Hematopoietic multipotent progenitor cell (in vitro differentiated cells): Measurements from ENCODE around the gene AVL9. TPM values are rescaled to one million over a fixed set of nuclear protein-coding genes. Genes with fewer than 3 reads are reported as not detected.

Source experiments
- DNase-seq, 3 donors: peaks; one replicate each; pipeline ENCODE4 v3.0.0-alpha.2; 2011 to 2015; ENCODE audit warnings: low read depth in 2 of 3, low spot score in 2 of 3
- total RNA-seq: library from RNA; depleted of rRNA; stranded (reverse); fragments of >200 nt; gene quantifications from one replicate; pipeline ENCODE4 v1.2.3, GENCODE V29; 2012

Gene AVL9
- total RNA-seq, 1 donor: 21.5 TPM

DNA sequence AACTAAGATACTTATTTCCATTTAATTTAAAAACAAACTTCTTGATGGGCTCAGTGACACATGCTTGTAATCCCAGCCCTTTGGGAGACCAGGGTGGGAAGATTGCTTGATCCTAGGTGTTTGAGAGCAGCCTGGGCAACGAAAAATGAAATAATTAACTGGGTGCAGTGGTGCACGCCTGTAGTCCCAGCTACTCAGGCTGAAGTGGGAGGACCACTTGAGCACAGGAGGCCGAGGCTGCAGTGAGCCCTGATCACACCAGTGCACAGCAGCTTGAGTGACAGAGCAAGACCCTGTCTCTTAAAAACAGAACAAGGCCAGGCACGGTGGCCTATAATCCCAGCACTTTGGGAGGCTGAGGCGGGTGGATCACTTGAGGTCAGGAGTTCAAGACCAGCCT, 37.4 kb downstream of the AVL9 start:
- DNase-seq: no peak

DNA sequence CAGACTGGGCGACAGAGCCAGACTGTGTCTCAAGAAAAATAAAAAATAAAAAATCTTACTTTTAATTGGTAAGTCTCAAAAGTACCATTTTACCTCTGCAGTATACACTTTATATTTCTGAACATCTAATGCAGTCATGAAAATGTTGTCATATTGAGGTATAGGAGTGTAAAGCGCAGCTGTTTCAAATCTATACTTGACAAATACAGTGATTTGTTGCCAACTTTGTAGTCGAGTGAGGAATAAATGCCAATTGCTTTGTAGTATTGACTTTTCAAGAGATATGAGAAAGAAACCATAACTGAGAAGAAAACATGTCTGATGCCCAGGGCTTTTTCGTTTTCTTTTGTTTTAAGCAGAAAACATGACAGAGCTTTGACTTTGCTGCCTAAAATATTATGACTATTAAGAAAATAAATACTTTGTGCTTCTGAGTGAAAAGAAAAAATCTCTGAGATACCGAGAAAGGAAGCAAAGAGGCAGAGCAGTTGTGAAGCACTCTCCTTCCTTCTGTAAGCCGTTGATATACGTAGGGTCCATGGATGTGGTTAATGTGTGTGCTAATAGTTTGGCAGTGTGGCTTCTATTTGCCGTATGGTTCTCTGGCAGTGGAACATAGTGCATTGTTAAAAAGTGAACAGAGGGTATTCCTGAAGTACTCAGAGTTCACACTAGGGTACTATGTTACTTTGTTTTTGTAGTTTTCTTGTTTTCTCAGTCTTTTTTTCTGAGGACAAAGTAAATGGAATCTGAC, 38.2 kb downstream of the AVL9 start:
- peak in 2 of 3 donors; percentile 18 to 66 for DNase-seq

DNA sequence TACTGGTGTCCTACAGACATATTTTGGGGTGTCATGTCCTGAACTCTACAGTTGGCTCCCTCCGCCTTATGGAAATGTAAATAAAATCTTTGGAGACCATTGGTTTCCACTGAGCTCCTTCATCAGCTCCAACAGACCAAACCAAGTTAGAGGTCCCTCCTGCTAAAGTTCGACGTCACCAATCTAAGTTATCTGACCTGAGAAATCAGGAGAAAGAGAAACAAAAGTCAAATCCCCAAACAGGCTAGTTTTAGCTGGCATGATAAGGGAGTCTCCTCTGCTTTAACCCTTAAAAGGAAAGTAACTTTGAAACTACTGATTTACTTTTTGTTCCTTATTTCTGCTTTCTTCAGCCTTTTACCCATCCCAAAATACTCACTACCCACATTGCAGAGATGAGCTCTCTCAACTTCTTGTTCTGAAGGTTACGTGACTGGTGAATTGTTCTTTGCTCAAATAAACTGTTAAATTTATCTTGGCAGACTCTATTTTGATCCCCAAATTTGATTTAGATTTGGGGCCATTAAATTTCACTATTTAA, 39.9 kb downstream of the AVL9 start:
- DNase-seq: no peak

DNA sequence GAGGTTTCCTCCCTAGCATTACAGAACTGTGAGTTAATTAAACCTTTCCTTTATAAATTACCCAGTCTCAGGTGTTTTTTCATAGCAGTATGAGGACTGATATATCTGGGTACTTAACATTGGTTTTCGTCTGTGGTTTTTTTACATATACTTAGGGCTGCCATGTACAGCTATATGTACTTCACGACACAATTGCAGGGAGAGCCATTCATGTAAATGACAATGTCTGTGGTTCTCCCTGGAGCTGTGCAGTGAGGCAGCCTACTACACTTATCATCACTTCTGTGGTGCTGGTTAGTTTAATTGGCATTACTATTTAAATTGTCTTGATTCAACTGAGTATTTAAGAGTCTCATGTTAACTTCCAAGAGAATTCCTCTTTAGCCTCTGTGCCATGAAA, 40.7 kb downstream of the AVL9 start:
- no peak for DNase-seq

DNA sequence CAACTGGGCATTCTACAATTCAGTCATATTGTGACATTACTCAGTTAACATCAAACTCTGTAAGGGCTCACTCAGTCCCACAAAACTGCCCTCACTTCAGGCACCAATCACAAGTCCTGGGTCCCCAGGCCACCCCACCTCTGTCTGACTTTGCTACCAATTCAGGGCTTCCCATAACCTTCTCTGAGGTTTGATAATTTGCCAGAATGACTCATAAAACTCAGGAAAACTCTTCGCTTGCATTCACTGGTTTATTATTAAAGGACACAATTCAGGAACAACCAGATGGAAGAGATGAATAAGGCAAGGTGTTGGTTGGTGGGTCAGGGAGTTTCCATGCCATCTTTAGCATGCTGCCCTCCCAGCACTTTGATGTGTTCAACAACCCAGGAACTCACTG, 41.3 kb downstream of the AVL9 start:
- DNase-seq: peak in 1 of 3 donors; percentile 5

DNA sequence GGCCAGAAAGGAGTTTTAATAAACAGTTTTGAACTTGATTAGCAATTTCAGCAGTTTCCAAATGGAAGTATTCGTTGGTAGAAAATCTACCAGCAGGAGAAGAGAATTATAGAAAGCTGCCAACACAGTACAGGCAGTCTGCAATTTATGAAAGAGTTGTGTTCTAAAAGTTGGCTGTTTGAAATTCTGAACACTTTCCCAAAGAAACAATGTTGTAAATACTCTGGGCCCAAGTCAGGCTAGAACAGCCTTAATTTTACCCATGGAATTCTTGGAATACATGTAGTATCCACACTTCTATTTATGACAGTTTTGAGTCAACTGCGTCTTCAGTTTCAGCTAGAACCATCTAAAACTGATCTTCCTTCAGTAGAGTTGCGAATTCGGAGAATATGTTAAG, 42.5 kb downstream of the AVL9 start:
- DNase-seq: no peak

DNA sequence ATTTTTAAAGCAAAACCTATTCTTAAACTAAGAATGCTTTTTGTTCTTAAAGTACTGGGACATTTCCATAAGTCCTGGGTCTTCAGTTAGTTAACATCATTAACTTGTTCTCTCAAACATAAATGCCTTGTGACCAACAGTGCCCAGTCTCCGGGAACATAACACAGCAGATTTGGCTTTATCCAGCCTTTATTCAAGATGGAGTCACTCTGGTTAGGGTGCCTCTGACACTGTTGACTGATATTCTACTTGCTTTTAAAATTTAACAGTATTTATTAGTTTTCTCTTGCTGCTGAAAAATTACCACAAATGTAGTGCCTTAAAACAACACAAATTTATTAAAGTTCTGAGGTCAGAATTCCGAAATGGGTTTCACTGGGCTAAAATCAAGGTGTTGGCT, 44.1 kb downstream of the AVL9 start:
- no peak for DNase-seq

DNA sequence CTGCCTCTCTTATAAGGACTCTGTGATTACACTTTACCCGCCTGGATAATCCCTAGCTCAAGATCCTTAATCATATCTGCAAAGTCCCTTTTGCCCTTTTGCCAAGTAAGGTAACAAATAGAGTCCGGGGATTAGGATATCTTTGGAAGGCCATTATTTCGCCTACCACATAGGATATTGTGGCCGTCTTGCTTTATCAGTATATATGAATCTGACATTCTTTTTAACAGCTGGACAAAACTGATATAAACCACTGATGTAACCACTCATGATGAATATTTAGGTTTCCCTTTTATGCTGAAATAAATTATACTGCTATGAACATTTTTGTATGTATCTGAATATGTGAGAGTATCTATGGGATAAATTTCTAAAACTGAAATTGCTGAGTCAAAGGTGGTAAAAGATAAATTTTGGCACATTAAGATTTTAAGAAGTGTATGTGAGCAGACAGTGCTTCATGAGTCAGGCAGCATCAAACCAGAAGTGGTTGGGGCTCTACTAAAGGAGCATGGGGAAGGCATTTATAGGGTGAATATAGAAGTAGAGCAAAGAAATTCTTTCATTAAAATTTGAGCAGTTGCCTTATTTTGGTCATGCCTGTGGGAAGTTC, 44.7 kb downstream of the AVL9 start:
- peak in 1 of 3 donors; percentile 25 for DNase-seq

DNA sequence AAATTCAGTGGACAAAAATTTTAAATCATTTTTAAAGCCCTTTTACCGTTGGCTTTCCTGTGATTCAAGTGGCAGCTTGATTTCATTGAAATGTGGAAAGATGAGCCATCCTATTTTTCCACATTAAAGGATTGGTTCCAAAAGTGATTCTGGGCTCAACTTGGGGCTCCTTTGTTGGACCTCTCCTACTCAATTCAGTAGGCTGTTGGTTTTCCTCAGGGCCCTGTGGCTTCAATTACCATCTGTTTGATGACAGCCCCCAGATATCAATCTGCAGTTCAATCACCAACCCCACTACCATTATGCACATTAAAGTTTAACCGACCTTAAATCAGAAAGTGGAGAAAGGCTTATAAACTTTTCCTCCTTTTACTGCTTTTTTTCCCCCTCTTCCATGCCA, 47.3 kb downstream of the AVL9 start:
- DNase-seq: no peak

DNA sequence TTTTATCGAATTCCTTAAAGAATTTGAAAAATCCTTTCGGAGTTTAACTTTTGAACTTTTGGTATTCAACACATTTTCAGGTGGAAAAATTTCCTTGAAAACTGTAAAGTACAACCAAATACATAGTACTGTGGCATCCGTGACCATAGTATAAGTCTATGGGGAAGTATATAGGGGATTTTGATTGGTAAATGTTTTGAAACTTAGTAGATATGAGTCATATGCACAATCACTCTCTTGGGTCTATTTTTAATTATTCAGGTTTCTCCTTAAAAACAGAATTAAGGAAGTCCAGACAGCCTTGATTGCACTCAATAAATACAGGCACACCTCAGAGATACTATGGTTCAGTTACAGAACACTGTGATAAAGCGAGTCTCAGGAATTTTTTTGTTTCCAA, 64.2 kb downstream of the AVL9 start:
- no peak for DNase-seq

DNA sequence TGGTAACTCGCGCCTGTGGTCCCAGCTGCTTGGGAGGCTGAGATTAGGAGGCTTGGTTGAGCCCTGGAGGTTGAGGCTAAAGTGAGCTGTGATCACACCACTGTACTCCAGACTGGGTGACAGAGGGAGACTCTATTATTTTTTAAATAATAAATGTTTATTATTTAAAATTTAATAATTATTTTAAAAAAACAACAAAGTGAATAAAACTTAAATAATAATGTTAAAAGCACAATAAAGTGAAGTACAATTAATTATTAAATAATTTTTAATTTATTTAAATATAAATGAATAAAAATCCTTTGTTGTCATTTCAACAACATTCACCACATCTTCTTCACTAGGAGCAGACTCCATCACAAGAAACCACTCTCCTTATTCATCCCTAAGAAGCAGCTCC, 64.8 kb downstream of the AVL9 start:
- no peak for DNase-seq

DNA sequence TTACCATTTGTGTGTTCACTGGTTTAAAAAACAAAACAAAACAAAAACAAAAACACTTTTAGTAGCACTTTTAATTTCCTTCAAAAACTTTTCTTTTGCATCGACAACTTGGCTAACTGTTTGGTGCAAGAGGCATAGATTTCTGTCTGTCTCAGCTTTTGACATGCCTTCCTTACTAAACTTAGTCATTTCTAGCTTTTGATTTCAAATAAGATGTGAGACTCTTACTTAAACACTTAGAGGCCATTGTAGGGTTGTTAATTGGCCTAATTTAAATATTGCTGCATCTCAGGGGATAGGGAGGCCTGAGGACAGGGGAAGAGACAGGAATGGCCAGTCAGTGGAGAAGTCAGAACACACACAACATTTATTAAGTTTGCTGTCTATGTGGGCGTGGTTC, 66.3 kb downstream of the AVL9 start:
- no peak for DNase-seq

DNA sequence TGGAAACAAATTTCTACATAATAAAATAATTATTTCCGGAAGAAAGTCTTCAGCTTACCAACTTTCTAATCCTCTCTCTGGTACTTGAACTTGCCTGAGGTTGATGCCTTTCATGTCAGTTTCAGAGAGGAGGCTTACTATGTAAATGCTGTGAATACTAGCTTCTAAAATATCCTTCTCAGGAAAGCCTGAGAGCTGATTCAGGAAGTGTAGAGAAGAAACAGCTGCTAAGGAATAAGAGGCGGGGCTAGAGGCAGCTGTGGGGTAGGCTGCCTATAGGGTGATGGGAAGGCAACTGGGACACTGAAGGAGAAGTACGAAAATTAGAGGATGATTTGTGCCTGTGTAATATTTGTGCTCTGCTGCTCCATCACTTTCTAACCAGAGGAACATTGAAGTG, 69.3 kb downstream of the AVL9 start:
- peak in 1 of 3 donors; percentile 30 for DNase-seq

DNA sequence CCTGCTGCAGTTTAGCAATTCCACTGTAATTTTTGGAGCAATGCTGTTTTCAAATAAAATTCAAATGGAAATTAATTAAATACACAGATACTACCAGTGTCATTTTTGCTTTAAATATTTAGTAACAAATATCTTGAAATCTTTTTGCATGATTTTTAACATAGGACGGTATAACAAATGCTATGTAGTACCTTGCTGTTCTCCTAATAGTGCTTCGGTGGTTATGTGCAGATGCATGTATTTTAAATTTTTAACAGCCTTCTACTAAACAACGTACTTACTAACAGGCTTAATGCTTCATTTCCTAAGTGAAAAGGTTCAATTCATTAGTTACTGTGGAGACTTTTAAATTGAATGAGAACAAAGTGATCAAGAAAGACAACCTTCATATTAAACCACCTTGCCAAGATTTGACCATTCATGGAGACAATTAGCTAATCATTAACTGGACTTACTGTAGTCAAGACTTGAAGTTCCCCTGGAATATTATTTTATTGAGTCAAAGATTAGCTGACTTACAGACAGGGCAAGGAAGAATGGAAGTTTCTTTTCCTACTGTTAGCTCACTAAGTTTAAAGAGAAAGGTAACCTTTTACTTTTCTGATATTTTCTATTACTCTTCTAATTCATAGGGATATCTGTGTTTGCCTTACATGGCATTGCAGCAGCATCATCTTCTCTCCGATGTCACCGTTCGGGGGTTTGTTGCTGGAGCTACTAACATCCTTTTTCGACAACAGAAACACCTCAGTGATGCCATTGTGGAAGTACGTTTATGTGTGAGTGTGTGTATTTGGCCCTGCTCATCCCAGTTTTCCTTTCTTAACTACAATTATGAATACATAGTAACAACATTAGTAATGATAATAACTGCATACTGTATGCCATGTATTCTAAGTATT, 74.3 kb downstream of the AVL9 start:
- DNase-seq: no peak

DNA sequence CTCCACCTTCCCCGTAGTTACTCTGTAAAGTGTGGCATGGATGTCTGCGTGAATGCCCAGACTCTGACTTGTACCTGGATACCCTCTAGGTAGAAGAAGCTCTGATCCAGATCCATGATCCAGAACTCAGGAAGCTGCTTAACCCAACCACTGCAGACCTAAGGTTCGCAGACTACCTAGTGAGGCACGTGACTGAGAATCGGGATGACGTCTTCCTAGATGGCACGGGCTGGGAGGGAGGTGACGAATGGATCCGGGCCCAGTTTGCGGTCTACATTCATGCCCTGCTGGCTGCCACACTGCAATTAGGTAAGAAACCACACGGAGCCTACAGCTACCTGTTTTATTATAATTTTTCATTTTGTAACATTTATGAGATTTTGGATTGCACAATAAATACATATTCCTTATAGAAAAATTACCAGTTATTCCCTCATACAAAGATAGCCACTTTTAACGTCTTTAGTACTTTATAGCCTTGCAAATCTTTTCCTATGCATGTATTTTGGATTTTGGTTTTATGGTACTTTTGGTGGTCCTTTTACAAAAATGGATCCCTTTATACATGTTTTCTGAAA, 77.9 kb downstream of the AVL9 start:
- DNase-seq: no peak

DNA sequence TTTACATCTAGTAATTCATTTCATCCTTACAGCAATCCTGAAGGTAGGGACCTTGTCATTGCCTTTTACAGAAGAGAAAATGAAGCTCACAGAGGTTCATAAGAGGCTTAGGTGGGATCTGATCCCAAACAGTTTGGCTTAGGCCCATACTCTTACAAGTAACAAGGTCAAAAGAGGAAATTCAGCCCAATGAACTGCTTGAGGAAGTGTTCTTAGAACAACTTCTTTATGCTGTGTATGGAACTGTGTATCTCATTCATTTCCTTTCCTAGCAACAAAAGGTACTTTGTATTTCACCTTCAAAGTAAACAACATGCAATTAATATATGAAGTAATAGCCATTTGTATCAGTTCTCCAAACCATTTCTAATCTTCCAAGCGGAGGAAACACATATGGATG, 79.3 kb downstream of the AVL9 start:
- no peak for DNase-seq

DNA sequence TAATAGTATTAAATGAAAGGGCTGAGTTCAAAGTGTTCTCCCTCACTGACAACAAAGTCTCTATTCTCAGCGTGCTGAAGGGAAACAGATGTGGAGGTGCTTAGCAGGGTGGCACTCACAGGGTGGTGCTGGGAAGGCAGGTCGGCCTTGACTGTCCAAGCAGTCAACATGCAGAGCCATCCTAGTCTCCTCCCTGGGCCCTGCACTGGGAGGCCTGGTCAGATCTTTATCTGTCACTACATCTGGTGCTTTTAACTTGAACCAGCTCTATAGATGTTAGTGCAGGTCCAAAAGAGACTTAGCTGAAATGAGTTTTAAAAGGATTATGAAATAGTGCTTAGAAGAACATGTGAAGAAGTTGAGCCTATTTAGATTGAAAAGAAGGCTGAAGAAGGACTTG, 82.1 kb downstream of the AVL9 start:
- DNase-seq: no peak

DNA sequence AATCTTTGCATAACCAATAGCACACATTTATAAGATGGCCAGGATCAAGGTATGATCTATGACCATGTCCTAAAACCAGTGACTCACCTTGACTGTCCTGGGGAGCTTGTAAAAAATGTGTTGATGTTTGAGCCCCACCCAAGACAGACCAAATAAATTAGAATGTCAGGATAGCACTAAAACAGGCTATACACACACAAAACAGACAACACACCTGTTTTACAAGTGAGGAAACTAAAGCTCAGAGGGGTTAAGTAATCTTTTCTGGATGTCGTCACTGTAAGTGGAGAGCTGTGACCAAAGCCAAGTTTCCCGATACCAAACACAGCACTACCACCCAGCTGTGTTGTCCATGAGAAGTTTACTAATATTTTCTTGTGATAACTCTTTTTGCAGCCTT, 84.5 kb downstream of the AVL9 start:
- no peak for DNase-seq

DNA sequence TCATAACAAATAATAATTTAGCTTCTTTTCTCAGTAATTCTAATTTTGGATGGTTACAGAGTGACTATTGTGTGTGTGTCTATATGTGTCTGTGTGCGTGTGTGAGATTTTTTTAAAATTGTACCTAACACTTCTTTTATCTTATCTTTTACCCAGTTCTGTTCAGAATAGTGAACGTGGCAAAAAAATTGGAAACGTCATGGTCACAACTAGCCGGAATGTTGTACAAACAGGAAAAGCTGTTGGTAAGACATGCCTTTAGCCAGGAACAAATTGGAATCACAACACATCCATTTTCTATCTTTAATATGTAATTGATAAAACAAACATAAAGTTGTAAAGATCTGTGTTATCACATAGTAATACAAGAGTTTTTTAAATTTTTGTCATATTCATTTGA, 85.4 kb downstream of the AVL9 start:
- no peak for DNase-seq

DNA sequence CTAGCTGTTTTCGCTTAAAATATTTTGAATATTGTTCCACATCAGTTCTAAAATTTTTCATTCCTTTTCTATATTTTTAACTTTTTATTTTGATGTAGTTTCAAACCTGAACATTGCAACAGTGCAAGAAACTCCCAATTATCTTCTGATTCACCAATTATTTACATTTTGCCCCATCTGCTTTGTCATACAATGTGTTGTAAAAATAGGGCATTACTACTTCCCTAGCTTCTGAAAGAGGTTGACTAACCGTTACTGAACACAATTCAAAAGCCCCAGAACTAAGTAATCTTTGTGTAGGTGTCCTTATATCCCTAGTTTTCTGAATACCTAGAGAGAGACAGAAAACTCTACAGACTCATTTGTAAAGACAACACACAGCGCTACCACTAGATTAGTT, 86.7 kb downstream of the AVL9 start:
- no peak for DNase-seq

DNA sequence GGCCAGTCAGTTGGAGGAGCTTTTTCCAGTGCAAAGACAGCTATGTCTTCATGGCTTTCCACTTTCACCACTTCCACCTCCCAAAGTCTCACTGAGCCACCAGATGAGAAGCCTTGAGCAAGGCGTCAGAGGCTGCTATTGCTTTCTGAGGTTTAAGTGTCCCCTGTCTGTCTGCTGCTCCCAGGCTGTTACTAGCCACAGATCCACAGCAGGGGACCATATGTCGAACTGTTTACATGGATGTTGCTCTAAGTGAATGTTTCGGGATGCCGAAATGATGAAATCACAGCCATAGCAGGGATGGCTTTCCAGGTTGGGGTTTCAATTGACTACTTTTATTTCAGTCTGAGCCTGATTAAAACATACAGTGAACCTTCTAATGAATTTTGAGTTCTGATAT, 88.5 kb downstream of the AVL9 start:
- no peak for DNase-seq
